Uterus (tissue), 4 donors: ENCODE results near the gene IL32. TPM values are rescaled to one million over a fixed set of nuclear protein-coding genes. Genes with fewer than 3 reads are reported as not detected.

Source experiments
- DNase-seq, 2 donors: peaks; one replicate each; pipeline ENCODE4 v3.0.0-alpha.2; 2019 to 2020
- H3K27ac ChIP-seq, 2 donors: fragments of 200-600 bp; sonication (generic); 1 replicate in 1 of 2; 2 replicates in 1 of 2; pipeline ENCODE4 v1.5.1; 2016 to 2018
- H3K27me3 ChIP-seq, 2 donors: fragments of 200-600 bp; sonication (generic); one replicate each; pipeline ENCODE4 v1.5.1; 2018 to 2019; ENCODE audit warnings: control low read depth in 1 of 2
- H3K36me3 ChIP-seq, 2 donors: fragments of 200-600 bp; sonication (generic); one replicate each; pipeline ENCODE4 v1.5.1; 2019; ENCODE audit warnings: control low read depth in 1 of 2
- H3K4me1 ChIP-seq, 2 donors: fragments of 200-600 bp; sonication (generic); one replicate each; pipeline ENCODE4 v1.5.1; 2018 to 2019; ENCODE audit warnings: control low read depth in 1 of 2
- H3K4me3 ChIP-seq, 2 donors: fragments of 200-600 bp; sonication (generic); 1 replicate in 1 of 2; 2 replicates in 1 of 2; pipeline ENCODE4 v1.5.1; 2018 to 2019; ENCODE audit warnings: mild to moderate bottlenecking in 1 of 2
- H3K9me3 ChIP-seq, 2 donors: fragments of 200-600 bp; sonication (generic); one replicate each; pipeline ENCODE4 v1.5.1; 2019; ENCODE audit warnings: control low read depth in 1 of 2
- POLR2A ChIP-seq, 2 donors: fragments of 450-650 bp; IDR thresholded peaks; one replicate each; pipeline ENCODE4 v1.6.1; 2016; ENCODE audit warnings: antibody characterized with exemption in 2 of 2, mild to moderate bottlenecking in 1 of 2, moderate library complexity in 1 of 2
- intact Hi-C: fragments of 100-400 bp; cut with DNase I; formaldehyde crosslinking; loops from one replicate; pipeline ENCODE4 v1.15.1; 2023; ENCODE audit warnings: low total_unique reads
- total RNA-seq, 4 donors: library from RNA; depleted of rRNA in 3 of 4; stranded (reverse); fragments of >200 nt in 3 of 4; gene quantifications; one replicate each; pipeline versions ENCODE4 v1.1.0 to v1.2.4, GENCODE V29; 2014 to 2023
- TF ChIP-seq, protein P1 (sequence below), 4 experiments: fragments of 200-600 bp in 2 of 4; fragments of 450-650 bp in 2 of 4; sonication (generic) in 2 of 4; IDR thresholded peaks; one replicate each; pipeline ENCODE4 v1.5.1; 2016 to 2019; ENCODE audit warnings: antibody characterized with exemption in 4 of 4, mild to moderate bottlenecking in 2 of 4, moderate library complexity in 1 of 4
- donor health status: DM: yes; HTN: yes; CAD: no.

The IL32 gene
- total RNA-seq, 4 donors from 2014 or later, result 7.5 to 37.1 (median 20.9) TPM

DNA sequence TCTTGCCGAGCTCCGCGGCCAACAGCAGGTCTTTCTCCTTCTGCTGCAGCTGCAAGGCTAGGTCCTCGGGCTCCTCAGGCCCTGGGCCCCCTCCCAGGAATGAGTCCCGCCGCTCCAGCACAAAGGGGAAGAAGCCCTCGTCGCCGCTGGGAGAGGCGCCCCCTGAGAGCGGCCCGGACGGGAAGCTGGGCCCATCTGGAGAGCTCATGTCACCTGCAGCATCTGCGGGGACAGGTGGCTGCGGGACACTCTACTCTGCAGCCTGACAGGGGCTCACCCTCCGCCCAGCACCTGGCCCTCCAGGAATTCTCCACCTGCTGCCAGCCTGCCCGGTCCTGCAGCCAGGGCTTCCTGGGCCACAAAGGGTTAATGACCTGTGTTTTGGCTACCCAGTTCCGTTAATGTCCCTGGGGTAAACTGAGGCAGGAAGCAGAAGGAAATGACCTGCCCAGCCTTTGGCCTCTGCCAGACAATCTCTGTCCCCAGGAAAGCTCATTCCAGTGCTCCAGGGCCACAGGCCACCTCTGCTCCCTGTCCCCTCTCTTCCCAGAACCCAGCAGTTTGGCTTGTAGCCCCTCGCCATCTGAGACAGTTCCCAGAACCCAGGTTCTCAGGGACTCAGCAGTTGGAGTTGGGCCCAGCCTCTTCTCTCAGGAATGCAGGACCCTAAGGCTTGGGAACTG is 30.0 kb upstream of the IL32 start:
- Histone ChIP-seq H3K36me3 (no peaks in the 10 kb centered on the region), H3K27me3 (peaks cover 18 to 42% of the 10 kb centered on the region in 2 donors), H3K9me3 (no peaks in the 10 kb centered on the region), H3K4me1 (no peaks in the 10 kb centered on the region), H3K4me3 (no peak overlapping the region), H3K27ac (no peak overlapping the region)
- DNase-seq, result no peak
- TF ChIP-seq, protein P1, sequence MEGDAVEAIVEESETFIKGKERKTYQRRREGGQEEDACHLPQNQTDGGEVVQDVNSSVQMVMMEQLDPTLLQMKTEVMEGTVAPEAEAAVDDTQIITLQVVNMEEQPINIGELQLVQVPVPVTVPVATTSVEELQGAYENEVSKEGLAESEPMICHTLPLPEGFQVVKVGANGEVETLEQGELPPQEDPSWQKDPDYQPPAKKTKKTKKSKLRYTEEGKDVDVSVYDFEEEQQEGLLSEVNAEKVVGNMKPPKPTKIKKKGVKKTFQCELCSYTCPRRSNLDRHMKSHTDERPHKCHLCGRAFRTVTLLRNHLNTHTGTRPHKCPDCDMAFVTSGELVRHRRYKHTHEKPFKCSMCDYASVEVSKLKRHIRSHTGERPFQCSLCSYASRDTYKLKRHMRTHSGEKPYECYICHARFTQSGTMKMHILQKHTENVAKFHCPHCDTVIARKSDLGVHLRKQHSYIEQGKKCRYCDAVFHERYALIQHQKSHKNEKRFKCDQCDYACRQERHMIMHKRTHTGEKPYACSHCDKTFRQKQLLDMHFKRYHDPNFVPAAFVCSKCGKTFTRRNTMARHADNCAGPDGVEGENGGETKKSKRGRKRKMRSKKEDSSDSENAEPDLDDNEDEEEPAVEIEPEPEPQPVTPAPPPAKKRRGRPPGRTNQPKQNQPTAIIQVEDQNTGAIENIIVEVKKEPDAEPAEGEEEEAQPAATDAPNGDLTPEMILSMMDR (IDR thresholded peaks at IDR 0.05), result no peak
- TF ChIP-seq POLR2A (IDR thresholded peaks at IDR 0.05), result no peak
- intact Hi-C loops, result no loop called here

DNA sequence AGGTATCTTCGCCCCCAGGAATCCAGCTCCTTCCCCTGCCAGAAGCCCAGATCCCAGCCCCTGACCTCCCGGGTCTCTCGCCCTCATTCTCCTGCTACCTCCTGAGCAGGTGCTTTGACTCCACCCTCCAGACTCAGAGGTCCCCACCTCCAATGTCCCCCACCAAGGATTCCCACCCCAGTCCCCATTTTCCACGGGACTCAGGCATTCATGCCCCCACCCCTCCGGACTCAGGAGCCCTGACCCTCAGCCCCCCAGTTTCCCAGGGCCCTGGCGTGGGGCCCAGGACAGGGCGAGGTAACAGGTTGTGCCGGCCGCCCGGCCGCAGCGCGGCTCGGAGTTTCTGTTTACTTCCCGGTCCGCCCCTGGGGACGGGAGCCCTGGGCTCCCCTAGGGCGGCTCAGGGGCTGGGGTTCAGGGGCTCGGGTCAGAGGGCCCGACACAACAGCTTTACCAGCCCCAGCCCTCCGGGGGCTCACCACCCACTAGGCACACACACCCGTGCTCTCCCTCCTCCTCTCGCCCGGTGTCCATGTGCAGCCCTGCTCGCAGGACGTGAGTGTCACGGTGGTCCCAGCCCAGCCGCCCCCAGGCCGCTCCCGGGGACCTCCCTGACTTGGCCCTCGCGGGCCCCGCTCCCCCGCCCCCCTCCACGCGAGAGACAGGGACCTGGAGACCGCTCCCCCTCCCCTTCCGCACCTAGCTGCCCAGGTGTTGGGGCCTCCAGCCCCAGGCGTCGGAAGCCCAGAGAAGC is 29.3 kb upstream of the IL32 start:
- no peak overlapping the region for H3K27ac ChIP-seq
- no peaks in the 10 kb centered on the region for H3K36me3 ChIP-seq
- H3K27me3 ChIP-seq, result peaks cover 18 to 34% of the 10 kb centered on the region in 2 donors
- intact Hi-C loops, result no loop called here
- H3K4me3 ChIP-seq, result no peak overlapping the region
- no peaks in the 10 kb centered on the region for H3K9me3 ChIP-seq
- H3K4me1 ChIP-seq, result no peaks in the 10 kb centered on the region
- TF ChIP-seq, protein P1 (IDR thresholded peaks at IDR 0.05), result no peak
- TF ChIP-seq POLR2A (IDR thresholded peaks at IDR 0.05), result no peak
- no peak for DNase-seq

DNA sequence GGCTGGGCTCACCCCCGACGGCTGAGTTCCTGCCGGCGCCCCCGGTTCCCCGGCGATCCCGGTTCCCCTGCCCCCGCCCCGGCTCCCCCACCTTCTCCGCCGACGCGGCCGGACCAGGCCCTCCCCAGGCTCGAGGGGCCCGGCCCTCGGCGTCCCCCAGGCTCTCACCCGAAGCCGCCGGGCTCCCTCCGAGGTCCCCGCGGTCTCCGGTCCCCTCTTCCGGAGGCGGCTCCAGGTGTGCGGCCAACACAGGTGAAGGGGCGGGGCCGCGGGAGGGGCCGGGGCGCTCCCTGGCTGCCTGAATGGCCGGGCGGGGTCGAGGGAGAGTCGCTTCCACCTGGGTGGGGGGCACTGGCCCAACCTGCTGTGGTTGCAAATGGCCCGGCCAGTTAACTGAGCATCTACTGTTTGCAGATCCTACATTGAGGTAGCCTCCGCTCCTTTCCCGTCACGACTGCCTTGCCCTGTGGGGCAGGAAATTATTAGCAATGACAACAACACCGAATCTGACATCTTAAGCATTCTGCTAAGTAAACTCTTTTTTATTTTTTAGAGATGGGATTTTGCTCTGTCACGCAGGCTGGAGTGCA is 28.6 kb upstream of the IL32 start, which contains the start of gene BICDL2:
Gene BICDL2 (minus strand): TSS at position 219 of the 590 bp plus-strand sequence. CDS start 1,448 bp downstream, outside the sequence.
- Histone ChIP-seq H3K9me3 (no peaks in the 10 kb centered on the region), H3K4me3 (no peak within 1 kb of the TSS), H3K36me3 (no peaks in the 10 kb centered on the region), H3K27ac (no peak within 1 kb of the TSS), H3K4me1 (no peaks in the 10 kb centered on the region), H3K27me3 (peaks cover 18 to 32% of the 10 kb centered on the region in 2 donors)
- intact Hi-C loops, result no loop called here
- no peak for DNase-seq
- no peak for TF ChIP-seq POLR2A (IDR thresholded peaks at IDR 0.05)
- TF ChIP-seq, protein P1 (IDR thresholded peaks at IDR 0.05), result no peak

DNA sequence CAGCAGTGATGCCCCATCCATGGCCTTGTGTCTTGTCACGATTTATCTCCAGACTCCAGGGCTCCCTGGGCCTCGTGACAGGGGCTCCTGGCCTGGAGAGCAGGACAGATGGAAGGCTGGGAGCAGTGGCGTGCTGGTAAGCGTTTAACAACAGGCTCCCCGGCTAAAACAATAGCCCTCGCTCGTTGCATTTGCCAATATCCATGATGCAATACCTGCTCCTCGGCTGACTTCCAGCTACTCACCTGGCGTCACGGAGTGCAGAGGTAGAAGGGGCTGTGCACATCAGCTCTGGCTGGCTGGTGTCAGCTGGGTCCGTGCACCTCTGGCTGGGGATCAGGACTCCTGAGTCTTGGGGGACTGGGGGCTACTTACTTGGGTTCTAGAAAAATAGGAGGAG is 27.2 kb upstream of the IL32 start:
- intact Hi-C loops, result no loop called here
- no peak overlapping the region for H3K27ac ChIP-seq
- TF ChIP-seq, protein P1 (IDR thresholded peaks at IDR 0.05), result no peak
- TF ChIP-seq POLR2A (IDR thresholded peaks at IDR 0.05), result no peak
- H3K9me3 ChIP-seq, result no peaks in the 10 kb centered on the region
- H3K4me3 ChIP-seq, result no peak overlapping the region
- no peaks in the 10 kb centered on the region for H3K4me1 ChIP-seq
- no peak for DNase-seq
- no peaks in the 10 kb centered on the region for H3K36me3 ChIP-seq
- peaks cover 18 to 36% of the 10 kb centered on the region in 2 donors for H3K27me3 ChIP-seq

DNA sequence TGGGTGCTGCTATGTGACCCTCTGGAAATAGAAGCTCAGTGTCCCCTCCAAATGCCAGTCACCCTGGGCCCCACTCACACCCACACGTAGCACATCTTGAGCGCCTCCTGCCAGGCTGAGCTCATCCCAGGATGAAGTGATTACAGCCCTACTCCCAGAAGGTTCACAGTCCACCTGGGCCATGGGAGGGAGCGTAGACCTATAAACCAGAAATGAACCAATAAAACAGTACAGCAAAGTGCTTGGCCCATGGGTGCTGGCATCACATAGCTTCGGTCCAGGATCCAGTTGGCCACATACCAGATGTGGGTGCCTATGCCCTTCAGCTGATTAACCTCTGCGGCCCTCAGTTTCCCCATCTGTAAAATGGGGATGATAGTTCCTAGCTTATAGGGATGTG is 26.5 kb upstream of the IL32 start:
- intact Hi-C loops, result no loop called here

More for the DNA sequence above, 26.5 kb upstream of the IL32 start:
- H3K4me1 ChIP-seq, result no peaks in the 10 kb centered on the region
- no peak for DNase-seq
- TF ChIP-seq, protein P1 (IDR thresholded peaks at IDR 0.05), result no peak
- TF ChIP-seq POLR2A (IDR thresholded peaks at IDR 0.05), result no peak
- no peak overlapping the region for H3K27ac ChIP-seq
- no peaks in the 10 kb centered on the region for H3K36me3 ChIP-seq
- H3K27me3 ChIP-seq, result peaks cover 18 to 42% of the 10 kb centered on the region in 2 donors
- H3K4me3 ChIP-seq, result no peak overlapping the region
- no peaks in the 10 kb centered on the region for H3K9me3 ChIP-seq
